Keratinocyte (primary cell): ENCODE measurements around the gene NTHL1.

Experiments
- CTCF ChIP-seq, 3 experiments: IDR thresholded peaks in 1 of 3; conservative IDR thresholded peaks in 1 of 3; optimal IDR thresholded peaks in 1 of 3; 2 replicates in 2 of 3; 3 replicates in 1 of 3; pipeline versions ENCODE3 to v1.5.1; 2011; ENCODE audit warnings: low read length in 3 of 3, mild to moderate bottlenecking in 3 of 3, moderate library complexity in 2 of 3, control low read depth in 1 of 3, inconsistent platforms in 1 of 3; ENCODE audit not compliant: insufficient read depth in 2 of 3; ENCODE audit errors: extremely low read depth in 1 of 3
- EZH2 ChIP-seq: IDR thresholded peaks from one replicate; pipeline ENCODE4 v1.6.1; 2012; ENCODE audit warnings: inconsistent platforms, mild to moderate bottlenecking, low read length, moderate library complexity

- TF ChIP-seq CTCF (optimal IDR thresholded peaks at IDR 0.05 in 1 of 3, IDR thresholded peaks at IDR 0.05 in 1 of 3, conservative IDR thresholded peaks at IDR 0.05 in 1 of 3; ENCODE audit: extremely low read depth in 1 of 3, insufficient read depth in 2 of 3, low read length in 3 of 3) (no peak), EZH2 (no peak)
These were observed 4.5 kb downstream of the NTHL1 start for GRCh38 chr16:2042986-2043666.
